ENCODE data around the gene RASSF3. TPM values are rescaled to one million over a fixed set of nuclear protein-coding genes. Genes with fewer than 3 reads are reported as not detected.

RASSF3 gene
- total RNA-seq, 4 donors from 2014 or later = 35.3 to 68.5 (median 45.9) TPM

DNA sequence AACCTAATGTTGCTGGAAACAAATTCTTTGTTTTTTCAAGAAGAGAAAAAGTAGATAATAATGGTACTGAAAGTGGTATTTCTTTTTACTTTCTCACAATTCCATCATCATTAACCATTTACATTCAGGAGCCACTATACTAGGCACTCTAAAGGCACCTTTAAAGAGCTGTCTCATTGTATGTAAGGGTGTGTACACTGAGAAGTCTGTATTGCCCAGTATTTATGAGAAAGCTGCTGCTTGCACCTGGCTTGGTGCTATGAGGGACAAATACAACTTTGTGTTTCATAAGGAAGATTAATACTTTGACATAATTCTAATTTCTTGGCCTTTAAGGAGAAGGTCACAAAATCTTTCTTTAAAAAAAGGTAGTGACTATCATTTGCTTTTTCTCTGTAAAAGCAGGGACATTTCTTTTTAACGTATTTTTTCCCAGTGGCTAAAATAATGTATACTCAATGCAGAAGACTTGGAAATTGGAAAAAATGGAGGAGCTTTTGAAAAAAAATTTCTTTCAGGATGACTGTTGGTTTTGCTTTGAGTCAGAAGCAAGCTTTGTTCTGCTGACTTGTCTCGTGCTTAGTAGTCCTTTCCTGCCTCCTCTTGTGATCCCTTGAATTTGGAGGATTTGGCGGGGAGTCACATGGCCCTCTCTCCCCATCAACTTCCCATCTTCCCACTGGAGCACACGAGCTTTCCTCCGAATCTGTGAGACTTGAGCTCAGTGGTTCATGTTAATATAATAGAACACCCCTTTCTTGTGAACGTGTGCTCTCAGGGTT, 50.1 kb downstream of the RASSF3 start:
- ATAC-seq (ENCODE audit: low FRiP score) (no peak), DNase-seq (ENCODE audit: low spot score) (no peak)
- TF ChIP-seq, protein P1, sequence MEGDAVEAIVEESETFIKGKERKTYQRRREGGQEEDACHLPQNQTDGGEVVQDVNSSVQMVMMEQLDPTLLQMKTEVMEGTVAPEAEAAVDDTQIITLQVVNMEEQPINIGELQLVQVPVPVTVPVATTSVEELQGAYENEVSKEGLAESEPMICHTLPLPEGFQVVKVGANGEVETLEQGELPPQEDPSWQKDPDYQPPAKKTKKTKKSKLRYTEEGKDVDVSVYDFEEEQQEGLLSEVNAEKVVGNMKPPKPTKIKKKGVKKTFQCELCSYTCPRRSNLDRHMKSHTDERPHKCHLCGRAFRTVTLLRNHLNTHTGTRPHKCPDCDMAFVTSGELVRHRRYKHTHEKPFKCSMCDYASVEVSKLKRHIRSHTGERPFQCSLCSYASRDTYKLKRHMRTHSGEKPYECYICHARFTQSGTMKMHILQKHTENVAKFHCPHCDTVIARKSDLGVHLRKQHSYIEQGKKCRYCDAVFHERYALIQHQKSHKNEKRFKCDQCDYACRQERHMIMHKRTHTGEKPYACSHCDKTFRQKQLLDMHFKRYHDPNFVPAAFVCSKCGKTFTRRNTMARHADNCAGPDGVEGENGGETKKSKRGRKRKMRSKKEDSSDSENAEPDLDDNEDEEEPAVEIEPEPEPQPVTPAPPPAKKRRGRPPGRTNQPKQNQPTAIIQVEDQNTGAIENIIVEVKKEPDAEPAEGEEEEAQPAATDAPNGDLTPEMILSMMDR (IDR thresholded peaks at IDR 0.05) = no peak

DNA sequence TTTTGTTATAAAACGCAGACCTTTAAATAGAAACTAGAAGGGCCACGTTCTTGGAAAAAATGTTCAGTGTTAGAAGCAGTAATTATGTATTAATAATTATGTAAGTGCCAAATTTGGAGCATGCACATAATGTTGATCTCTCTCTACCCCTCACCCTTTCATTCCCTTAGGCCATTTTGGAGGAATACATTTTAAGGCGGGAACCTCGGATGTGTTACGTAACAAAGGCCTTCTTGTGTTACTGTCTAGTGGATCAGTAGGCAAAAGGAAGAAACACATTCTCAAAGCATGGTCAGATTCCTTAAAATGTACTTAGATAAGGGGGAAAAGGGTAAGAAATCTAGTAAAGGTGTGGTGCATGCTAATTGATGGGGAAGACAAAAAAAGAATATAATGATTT, 52.7 kb downstream of the RASSF3 start:
- TF ChIP-seq, protein P1 (IDR thresholded peaks at IDR 0.05) = no peak
- ATAC-seq (ENCODE audit: low FRiP score) = no peak
- DNase-seq (ENCODE audit: low spot score) = no peak

DNA sequence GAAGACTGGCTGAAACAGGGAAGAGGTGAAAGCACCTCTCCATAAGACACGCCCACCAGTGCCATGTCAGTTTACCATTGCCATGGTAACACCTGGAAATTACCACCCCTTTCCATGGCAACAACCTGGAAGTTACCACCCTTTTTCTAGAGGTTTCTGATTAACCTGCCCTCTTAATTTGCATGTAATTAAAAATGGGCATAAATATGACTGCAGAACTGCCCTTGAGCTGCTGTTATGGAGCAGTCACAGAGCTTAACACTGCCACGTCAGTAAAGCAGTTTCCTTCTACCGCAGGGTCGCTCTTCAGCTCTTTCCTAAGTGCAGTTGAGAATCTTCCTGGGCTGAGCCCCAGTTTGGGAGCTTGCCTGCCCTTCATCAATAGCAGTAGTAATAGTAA, 55.2 kb downstream of the RASSF3 start:
- TF ChIP-seq, protein P1 (IDR thresholded peaks at IDR 0.05) = no peak
- DNase-seq (ENCODE audit: low spot score) (no peak), ATAC-seq (ENCODE audit: low FRiP score) (no peak)

DNA sequence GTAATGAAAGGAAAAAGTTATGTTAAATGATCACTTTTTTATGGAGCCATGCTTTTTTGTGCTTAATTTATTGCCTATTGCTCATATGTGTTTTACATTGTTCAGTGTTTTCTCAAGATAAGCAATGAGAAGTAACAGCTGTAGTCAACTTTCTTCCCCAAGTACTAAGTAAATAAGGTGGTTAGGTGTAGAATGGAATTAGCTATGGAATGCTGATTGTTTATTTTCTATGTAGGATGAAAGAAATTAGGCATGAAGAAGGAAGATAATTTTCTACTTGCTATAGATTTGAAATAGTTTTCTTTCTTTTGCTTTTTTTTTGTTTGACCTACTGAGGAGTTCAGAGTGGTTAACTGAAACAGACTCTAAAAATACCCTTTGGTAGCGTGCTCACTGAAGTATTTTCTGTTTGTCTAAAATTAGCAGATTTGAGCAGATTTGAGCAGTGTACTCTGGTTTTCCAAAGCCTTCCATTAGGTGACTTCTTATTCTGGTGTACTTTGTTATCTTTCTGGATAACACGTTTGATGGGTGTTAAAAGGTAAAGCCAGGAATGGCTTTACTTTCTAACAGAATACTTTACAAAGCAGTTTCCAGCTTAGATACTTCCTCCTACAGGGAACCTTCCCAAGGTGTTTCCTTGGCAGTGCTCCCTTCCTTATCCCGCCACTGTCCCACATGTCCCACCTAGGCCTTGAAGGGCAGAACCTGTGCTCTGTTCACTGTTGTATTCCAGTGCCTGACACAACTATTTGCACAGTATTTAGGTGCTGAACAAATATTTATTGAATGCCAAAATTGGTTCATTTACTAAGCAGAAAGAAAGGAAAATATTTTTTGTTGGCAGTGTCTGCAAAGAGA, 56.0 kb downstream of the RASSF3 start:
- TF ChIP-seq, protein P1 (IDR thresholded peaks at IDR 0.05) = no peak
- DNase-seq (ENCODE audit: low spot score) (no peak), ATAC-seq (ENCODE audit: low FRiP score) (no peak)

DNA sequence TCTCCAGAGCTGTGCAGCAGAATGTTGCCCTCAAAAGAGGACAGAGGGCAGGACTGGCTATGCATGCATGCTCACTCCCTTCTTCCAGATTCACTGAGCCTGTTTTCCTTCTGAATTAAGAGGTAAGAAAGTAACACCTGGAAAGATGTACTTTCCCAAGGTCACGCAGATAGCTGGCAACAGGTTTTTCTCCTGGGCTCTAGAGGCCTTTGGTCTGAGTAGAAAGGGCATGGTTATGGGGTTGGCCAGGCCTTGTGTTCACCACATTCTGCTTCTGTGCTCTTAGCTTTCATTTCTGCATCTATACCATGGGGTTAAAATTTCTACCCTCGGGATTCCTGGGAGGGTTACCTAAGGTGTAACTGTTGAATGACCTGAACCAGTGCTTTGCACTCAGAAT, 57.5 kb downstream of the RASSF3 start:
- DNase-seq (ENCODE audit: low spot score) (no peak), ATAC-seq (ENCODE audit: low FRiP score) (no peak)
- TF ChIP-seq, protein P1 (IDR thresholded peaks at IDR 0.05) = no peak

DNA sequence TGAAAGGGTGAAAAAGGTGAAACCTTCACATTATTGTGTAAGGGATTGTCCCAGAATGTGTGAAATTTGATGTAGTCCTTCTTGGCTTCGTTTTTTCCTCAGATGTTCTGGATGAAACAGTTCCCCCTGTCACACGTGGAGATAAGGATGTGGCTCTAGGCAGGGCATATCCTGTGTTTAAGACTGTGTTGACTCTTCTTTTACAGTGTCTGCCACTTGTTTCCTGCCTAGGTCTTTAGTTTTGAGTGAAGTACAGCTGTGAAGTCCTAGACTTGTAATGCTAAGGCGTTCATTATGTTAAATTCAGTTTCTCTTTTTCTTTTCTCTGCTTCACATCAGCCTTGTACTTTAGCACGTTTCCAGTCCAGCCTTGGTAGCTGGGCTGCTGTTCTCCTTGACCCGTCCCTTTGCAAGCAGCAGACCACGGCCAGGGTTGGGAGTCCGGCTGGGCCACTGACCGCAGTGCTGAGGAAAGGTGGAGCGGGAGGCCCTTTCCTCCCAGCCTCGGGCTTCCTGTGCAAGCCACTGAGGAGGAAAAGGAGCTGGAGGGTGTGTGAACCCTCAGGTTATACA, 59.1 kb downstream of the RASSF3 start:
- ATAC-seq (ENCODE audit: low FRiP score) (no peak), DNase-seq (ENCODE audit: low spot score) (no peak)
- TF ChIP-seq, protein P1 (IDR thresholded peaks at IDR 0.05) = no peak
